Colonic mucosa (tissue), 4 donors: ENCODE data around the gene NAA35. TPM values are rescaled to one million over a fixed set of nuclear protein-coding genes. Genes with fewer than 3 reads are reported as not detected.

Experiments used
- DNase-seq: peaks from one replicate; pipeline ENCODE4 v3.0.0-alpha.2; 2020
- H3K27ac ChIP-seq: fragments of 200-600 bp; one replicate; pipeline ENCODE4 v1.8.0; 2021
- H3K27me3 ChIP-seq: fragments of 200-600 bp; one replicate; pipeline ENCODE4 v1.8.0; 2021
- H3K36me3 ChIP-seq: fragments of 200-600 bp; one replicate; pipeline ENCODE4 v1.8.0; 2021
- H3K4me1 ChIP-seq: fragments of 200-600 bp; one replicate; pipeline ENCODE4 v1.8.0; 2021; ENCODE audit warnings: mild to moderate bottlenecking
- H3K4me3 ChIP-seq: fragments of 200-600 bp; one replicate; pipeline ENCODE4 v1.8.0; 2021
- H3K9ac ChIP-seq, 2 donors: one replicate each; pipeline ENCODE4 v1.7.0; 2013; ENCODE audit warnings: control low read depth in 2 of 2, low read depth in 2 of 2, low read length in 2 of 2
- H3K9me3 ChIP-seq: fragments of 200-600 bp; one replicate; pipeline ENCODE4 v1.8.0; 2021
- CTCF ChIP-seq: fragments of 200-600 bp; IDR thresholded peaks from one replicate; pipeline ENCODE4 v1.8.0; 2022; ENCODE audit warnings: antibody characterized with exemption, mild to moderate bottlenecking
- intact Hi-C: fragments of 100-400 bp; cut with DNase I; formaldehyde crosslinking; loops from one replicate; pipeline ENCODE4 v1.14.1; 2022
- total RNA-seq, 2 donors: library from RNA; stranded (reverse); fragmentation: NEBNext Ultra II Directional in 1 of 2; extraction: Animal tissue kit (Norgen Biotek cat#: 25700) in 1 of 2; gene quantifications; one replicate each; pipeline ENCODE4 v1.2.1, GENCODE V29; 2021
- donor health status: healthy.
- donor health status: DM: no; HTN: no; CAD: no.
- donor health status: DM: no; HTN: no; CAD: no.

The NAA35 gene
- total RNA-seq, result 10 to 100 TPM; 29.2 to 40.2 TPM

- Histone ChIP-seq H3K36me3 (no peaks in the 10 kb centered on the region), H3K4me3 (peak within 1 kb of the TSS; percentile 97), H3K9ac (peak within 1 kb of the TSS; percentile 94 to 97), H3K27ac (peak within 1 kb of the TSS; percentile 93), H3K9me3 (no peaks in the 10 kb centered on the region), H3K4me1 (peaks cover 14% of the 10 kb centered on the region), H3K27me3 (no peaks in the 10 kb centered on the region)
- no peak for TF ChIP-seq CTCF
- peak; percentile 100 for DNase-seq
- intact Hi-C loops, result no loop called here
Observed at GRCh38 chr9:85940832-85941621, at the start of gene NAA35. Gene NAA35 (plus strand): TSS chr9:85941146. CDS start chr9:85942160, 1,014 bp downstream.

GRCh38 chr9:85892401-85892800, 48.5 kb upstream of the NAA35 start:
- H3K36me3 ChIP-seq, result no peaks in the 10 kb centered on the region
- H3K4me1 ChIP-seq, result no peaks in the 10 kb centered on the region
- intact Hi-C loops, result no loop called here
- DNase-seq, result no peak
- H3K9ac ChIP-seq, result no peak overlapping the region
- no peaks in the 10 kb centered on the region for H3K27me3 ChIP-seq
- no peaks in the 10 kb centered on the region for H3K9me3 ChIP-seq
- no peak for TF ChIP-seq CTCF
- no peak overlapping the region for H3K27ac ChIP-seq
- no peak overlapping the region for H3K4me3 ChIP-seq

GRCh38 chr9:85895685-85896084, 45.3 kb upstream of the NAA35 start:
- H3K27me3 ChIP-seq, result no peaks in the 10 kb centered on the region
- H3K9me3 ChIP-seq, result no peaks in the 10 kb centered on the region
- no peak overlapping the region for H3K4me3 ChIP-seq
- H3K36me3 ChIP-seq, result no peaks in the 10 kb centered on the region
- H3K27ac ChIP-seq, result no peak overlapping the region
- H3K4me1 ChIP-seq, result no peaks in the 10 kb centered on the region
- no peak overlapping the region for H3K9ac ChIP-seq
- no peak for TF ChIP-seq CTCF
- intact Hi-C loops, result no loop called here
- DNase-seq, result no peak

- TF ChIP-seq CTCF, result no peak
- no peaks in the 10 kb centered on the region for H3K27me3 ChIP-seq
- no peak overlapping the region for H3K4me3 ChIP-seq
- H3K4me1 ChIP-seq, result no peaks in the 10 kb centered on the region
- H3K9me3 ChIP-seq, result no peaks in the 10 kb centered on the region
- no peak for DNase-seq
- H3K27ac ChIP-seq, result no peak overlapping the region
- intact Hi-C loops, result no loop called here
- H3K9ac ChIP-seq, result no peak overlapping the region
- H3K36me3 ChIP-seq, result no peaks in the 10 kb centered on the region
Observed at GRCh38 chr9:85897848-85898247, 43.1 kb upstream of the NAA35 start.

GRCh38 chr9:85898332-85898731, 42.6 kb upstream of the NAA35 start:
- intact Hi-C loops, result no loop called here
- Histone ChIP-seq H3K27ac (no peak overlapping the region), H3K9me3 (no peaks in the 10 kb centered on the region), H3K9ac (no peak overlapping the region), H3K27me3 (no peaks in the 10 kb centered on the region), H3K36me3 (no peaks in the 10 kb centered on the region), H3K4me3 (no peak overlapping the region), H3K4me1 (no peaks in the 10 kb centered on the region)
- no peak for TF ChIP-seq CTCF
- DNase-seq, result no peak
